Erythroblast (primary cell): ENCODE data around the gene HSD17B1.

Source experiments
- GATA1 ChIP-seq: IDR thresholded peaks from 2 replicates; pipeline ENCODE4 v1.6.1; 2011; ENCODE audit warnings: low read depth, mild to moderate bottlenecking, control low read depth, low read length, moderate library complexity
- POLR2A ChIP-seq: IDR thresholded peaks from 2 replicates; pipeline ENCODE4 v1.6.1; 2011; ENCODE audit warnings: mild to moderate bottlenecking, low read length

DNA sequence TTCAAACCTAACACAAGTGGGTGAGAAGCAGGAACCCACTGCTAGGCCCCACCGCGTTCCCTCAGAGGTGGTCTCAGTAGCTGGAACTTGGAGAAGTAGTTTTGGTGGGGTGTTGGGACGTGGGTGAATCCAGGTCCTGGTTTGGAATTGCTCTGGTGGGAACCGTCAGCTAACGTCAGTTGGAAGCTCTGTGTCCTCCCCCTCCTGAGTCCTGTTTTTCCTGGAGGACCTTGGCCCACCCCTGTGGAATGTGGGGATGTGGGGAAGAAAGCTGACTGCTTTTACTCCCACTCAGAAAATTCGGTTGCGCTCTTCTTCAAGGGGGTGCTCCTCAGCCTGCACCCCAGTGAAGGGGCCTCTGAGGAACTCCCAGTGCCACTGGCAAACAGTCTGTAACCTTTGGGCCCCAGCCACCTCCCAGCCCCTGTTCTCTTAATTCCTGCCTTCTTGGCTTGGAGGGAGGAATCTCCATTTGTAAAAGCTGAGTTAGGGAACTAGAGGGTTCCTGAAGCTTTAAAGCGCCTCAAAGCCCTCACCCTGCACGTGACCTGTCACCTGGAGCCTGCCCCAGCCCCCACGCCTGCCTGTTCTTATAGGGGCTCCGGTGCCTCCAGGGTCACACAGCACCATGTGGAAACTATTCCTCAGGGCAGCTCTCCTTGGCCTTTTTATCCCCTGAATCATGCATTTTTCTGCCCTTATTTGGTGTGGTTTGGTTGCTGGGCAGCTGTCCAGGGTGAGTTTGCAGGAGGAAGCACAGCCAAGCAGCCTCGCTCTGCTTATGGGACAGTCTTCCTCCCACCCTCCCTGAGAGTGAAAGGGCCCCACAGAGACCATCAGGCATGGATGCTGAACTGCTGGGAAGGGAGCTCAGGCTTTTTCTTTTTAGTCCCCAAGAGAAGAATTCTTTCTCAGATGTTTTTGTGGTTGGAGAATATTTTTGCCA is 32.9 kb upstream of the HSD17B1 start:
- TF ChIP-seq POLR2A (peak; percentile 29), GATA1 (no peak)
